HUDEP-2 (cell line): ENCODE data around the gene EFCAB8.
A peak's percentile ranks its signal among the peaks of the same experiment; 100 is the strongest.
"Not testable (repeated sequence)": the region's sequence is repeated elsewhere in the genome, so short reads cannot be mapped to it uniquely, and the experiment has no call there.

Source experiments
- DNase-seq, 76 experiments: peaks; one replicate each; lab custom pipeline; 2025; ENCODE audit not compliant: unreplicated experiment in 76 of 76; lab: John Stamatoyannopoulos, UW

EFCAB8 gene

GRCh38 chr20:32941155-32941885 is 82.6 kb downstream of the EFCAB8 start:
- no peak for DNase-seq

DNA sequence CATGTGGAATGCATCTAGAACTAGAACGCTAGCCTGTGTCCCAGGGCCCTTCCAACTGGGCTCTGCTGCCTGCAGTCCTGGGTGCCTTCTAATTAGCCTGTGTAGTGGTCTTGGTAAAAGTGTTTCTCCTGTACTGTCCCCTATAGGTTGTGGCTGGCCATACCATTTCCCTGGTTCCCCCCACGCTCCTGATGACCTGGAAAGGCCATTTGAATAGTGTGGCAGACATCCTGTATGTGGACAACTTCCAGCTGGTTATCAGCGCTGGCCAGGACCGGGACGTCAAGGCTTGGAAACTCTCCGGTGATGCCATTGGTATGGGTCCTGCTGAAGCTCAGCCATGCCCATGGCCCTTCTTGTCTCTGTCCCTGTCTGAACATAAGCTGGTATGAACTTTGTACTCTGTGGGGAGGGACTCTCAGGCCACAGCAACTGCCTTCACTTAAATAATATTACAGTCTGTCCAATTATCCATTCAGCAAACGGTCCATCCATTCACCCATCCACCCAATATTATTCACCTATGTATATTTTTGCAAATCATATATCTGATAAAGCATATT is 84.8 kb downstream of the EFCAB8 start:
- no peak for DNase-seq

GRCh38 chr20:32945710-32946221 is 87.0 kb downstream of the EFCAB8 start:
- DNase-seq = peak in 6 of 76 experiments; percentile 0 to 15 (median 10)

DNA sequence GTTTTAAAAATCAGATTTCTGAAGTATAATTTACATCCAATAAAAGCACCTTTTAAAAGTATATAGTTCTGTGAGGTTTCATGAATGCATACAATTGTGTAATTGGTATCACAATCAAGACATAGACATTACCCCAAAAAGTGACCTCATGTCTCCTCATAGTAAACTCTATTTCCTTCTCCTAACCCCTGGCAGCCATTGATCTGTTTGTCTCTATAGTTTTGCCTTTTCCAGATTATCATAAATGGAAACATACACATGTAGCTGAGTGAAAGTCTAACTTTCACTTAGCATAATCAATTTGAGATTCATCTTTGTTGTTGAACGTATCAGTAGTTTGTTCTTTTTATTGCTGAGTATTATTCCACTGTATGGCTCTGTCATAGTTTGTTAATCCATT is 87.9 kb downstream of the EFCAB8 start:
- no peak for DNase-seq

DNA sequence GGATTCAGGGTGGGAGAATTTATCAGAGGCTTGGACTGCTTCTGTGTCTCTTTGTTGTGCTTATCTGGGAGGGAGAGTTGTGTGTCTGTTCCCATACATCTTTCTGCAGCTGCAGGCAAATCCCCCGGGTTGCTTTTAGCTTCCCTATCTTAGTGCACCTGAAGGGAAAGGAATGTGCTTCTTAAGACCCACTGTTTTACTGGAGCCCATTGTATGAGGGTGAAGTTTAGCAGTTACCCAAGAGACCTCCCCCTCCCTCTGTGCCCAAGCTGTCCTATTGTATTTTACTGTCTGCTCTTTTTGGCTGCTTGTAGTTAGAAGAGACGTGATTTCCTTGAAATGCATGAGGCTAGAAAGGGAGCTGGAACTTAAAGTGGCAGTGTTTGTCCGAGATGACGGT is 91.8 kb downstream of the EFCAB8 start:
- DNase-seq = not testable (repeated sequence)

DNA sequence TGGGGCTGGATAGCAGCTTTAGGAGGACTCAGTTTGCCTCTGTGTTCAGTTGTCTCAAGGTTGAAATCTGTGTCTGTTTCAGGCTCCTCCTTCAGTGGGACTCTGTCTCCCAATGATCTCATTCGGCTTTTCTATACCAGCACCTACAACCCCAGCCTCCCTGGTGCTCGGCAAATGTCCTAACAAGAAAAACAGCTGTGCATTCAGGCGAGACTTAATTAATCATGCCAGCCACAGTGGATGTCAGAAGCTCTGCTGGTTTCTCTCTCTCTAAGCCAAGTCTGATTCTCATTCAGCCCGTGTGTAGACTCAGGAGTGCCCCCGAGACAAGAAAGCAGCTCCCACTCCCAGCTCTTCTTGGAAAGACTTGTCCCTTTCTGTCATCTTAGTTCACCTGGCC is 98.7 kb downstream of the EFCAB8 start:
- no peak for DNase-seq

GRCh38 chr20:32958574-32958973 is 99.9 kb downstream of the EFCAB8 start:
- no peak for DNase-seq

- no peak for DNase-seq
These were observed 100.9 kb downstream of the EFCAB8 start for GRCh38 chr20:32959351-32960221.

GRCh38 chr20:32960222-32960518 is 101.4 kb downstream of the EFCAB8 start:
- DNase-seq = no peak

DNA sequence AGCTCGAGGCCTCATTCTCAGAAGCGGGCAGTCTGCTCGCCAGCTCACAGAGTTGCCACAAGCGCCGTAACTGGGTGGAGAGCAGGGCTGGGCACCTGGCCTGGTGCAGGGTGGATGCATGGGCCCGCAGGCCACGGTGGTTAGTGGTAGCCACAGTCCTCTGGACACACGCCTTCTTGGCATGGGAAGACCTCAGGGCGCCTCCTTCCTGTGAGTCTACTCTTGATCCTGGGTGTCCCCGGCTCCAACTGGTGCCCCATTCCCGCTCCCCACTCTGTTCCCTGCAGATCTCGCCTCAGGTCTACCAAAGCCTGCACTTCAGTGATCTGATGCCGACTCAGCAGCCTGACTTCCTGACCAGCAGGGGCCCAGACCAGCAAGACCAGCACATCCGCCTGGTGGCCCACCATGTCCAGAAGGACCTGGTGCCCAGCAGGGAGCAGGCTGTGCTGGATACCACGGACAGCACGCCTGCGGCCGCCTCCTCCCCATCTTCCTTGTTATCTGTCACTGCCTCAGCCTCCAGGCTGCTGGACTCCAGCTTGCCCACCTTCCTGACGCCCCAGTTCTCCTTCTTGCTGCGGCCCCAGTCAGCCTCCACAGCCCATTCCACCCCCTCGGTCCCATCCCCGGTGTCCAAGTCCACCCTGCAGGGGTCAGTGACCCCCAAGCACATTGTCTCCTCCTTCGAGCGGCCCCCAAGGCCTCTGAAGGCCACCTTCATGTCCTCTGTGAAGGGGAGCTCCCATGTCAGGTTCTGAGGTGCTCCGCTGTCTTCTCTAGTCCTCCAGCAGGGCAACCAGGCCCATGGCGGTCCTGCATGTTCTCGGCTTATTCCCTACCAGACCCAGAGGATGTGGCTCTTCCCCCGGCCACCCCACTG is 102.4 kb downstream of the EFCAB8 start:
- no peak for DNase-seq

DNA sequence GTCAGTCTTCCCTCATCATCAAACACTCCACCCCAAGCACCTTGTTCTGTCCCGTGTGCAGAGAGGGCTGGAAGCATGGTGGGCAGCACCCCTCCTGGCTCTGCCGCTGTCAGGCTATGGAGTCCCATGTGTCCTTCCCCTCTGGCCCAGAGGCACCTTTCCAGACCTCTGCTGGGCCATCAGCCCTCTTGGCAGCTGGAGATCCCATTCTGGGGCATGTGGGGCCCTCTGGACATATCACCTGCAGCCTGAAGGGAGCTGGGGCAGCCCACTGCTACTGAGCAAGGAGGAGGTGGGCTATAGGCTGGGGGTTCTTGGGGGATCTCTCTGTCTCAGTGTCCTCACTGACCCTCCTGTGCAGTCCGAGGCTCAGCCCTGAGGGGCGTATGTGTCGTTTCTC is 103.3 kb downstream of the EFCAB8 start:
- DNase-seq = no peak

- DNase-seq = not testable (repeated sequence)
These were observed 103.9 kb downstream of the EFCAB8 start for GRCh38 chr20:32962646-32963045.

GRCh38 chr20:32963176-32963575 is 104.5 kb downstream of the EFCAB8 start:
- DNase-seq = no peak

DNA sequence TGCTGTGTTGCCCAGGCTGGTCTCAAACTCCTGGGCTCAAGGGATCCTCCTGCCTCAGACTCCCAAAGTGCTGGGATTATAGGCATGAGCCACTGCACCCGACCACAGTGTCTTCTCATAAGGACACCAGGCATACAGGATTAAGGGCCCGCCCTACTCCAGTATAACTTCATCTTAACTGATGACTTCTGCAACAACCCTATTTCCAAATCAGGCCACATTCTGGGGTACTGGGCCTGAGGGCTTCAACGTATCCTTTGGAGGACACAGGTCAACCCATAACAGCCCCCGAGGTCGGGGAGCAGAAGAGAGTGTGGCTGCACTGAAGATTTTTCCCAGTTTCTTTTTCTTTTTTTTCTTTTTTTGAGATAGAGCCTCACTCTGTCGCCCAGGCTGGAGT is 105.9 kb downstream of the EFCAB8 start:
- no peak for DNase-seq

GRCh38 chr20:32965115-32965514 is 106.4 kb downstream of the EFCAB8 start:
- no peak for DNase-seq

- no peak for DNase-seq
These were observed 107.1 kb downstream of the EFCAB8 start for GRCh38 chr20:32965581-32966373.

DNA sequence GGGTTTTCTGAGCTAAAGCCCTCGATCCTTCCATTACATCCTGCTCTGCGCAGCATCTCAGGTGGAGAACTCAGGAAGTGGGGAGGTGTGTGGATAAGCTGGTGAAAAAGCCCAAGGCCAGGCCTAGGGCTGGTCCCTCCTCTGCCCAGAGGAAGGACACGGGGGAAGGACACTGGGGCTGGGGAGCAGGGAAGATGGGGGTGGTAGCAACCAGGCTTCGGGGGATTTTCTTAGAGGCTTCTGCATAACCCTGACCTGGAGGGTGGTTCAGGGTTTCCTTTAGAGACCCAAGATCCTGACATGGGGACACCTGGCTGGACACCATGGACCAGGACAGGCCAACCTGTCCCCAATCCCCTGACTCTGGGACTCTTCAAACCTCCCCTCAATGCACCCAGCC is 107.7 kb downstream of the EFCAB8 start:
- no peak for DNase-seq

DNA sequence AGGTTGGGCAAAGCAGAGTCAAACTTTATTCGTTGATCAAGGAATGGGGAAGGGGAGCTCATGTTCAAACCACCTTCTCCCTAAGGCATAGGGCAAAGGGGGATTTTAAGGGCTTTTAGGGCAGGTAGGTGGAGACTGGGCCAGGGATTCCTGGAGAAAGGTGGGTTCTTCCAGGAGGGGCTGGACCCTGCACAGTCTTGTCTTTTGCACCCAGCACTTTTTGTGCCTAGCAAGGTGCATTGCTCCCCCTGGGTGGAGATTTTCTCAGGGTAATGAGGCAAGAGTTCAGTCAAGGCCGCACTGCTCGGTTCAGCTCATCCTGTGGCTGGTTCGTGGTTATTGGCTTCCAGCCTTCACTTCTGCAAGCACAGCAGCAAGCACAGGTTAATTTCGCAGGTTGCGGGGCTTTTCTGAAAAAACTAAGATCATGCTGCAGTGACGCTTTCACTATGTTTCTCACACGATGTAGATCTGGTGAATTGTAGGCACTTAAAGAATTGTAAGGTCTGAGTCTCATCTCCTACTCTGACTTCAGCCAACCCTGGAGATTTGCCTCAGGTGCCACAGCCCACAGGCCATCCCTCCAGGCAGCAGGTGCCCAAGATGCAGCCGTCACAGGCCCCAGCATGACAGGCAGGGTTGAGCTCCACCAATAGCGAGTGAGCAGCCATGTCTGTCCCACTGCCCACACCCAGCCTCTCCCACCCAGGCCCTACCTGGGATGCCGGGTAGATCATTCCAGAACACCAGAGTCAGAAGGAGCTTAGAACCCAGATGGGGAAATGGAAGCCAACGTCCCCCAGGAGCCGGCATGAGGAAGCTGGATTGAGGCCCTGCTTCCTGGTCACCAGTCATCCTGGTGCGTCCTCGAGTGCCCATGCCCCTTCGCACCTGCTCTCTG is 108.4 kb downstream of the EFCAB8 start:
- DNase-seq = no peak

DNA sequence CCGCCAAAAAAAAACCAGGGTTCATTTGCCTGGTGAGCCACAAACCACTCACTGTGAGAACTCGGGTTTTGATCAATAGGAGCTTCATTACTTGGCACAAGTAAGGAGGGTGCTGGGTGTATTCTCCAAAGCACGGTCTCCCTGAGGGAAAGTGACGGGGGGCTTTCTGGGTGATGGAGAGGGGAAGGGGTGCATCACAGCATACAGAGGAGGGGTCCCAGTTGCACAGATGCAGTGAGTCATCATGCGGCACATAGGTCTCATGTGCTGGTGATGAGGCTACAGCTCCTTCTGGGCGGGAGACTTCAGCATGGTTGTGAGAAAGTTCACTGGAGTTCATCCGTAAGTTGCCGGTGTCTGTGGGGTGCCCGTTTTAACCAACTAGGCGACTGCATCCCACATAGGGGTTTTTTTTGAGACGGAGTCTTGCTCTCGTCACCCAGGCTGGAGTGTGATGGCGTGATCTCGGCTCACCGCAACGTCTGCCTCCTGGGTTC is 109.3 kb downstream of the EFCAB8 start:
- DNase-seq = no peak
